ENCODE results near the gene GJC2.

DNA sequence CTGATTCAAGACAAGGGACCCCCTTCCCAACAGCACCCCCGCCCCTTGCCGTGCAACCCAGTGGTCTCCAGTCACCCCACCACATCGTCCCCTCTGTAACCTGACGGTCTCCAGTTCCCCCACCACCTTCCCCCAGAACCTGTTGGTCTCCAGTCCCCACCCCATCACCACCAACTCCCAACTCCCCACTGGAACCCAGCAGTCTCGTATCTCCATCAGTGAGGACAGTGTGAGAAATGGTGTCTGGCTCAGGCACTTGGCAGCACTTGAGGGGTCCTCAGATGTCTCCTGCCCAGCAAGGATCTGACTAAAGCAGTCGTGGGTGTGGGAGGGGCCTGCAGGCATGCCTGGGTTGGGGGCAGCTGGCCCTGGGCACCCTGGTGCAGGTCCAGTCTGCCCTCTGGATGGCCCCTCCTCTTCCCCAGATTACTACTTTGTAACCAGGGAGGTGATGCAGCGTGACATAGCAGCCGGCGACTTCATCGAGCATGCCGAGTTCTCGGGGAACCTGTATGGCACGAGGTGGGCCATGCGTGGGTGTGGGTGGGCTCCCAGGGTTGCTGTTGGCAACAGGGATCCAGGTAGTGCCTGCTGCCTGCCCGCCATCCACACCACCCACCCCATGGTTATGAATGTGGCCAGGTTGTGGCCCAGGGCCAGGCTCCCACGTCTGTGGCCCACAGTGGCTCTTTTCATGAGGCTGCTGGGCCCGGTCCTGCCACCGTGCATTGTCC is 3.1 kb upstream of the GJC2 start:
- TF ChIP-seq SMC3 (IDR thresholded peaks at IDR 0.05; ENCODE audit: low read depth, low read length), result no peak
- TF ChIP-seq, protein P1, sequence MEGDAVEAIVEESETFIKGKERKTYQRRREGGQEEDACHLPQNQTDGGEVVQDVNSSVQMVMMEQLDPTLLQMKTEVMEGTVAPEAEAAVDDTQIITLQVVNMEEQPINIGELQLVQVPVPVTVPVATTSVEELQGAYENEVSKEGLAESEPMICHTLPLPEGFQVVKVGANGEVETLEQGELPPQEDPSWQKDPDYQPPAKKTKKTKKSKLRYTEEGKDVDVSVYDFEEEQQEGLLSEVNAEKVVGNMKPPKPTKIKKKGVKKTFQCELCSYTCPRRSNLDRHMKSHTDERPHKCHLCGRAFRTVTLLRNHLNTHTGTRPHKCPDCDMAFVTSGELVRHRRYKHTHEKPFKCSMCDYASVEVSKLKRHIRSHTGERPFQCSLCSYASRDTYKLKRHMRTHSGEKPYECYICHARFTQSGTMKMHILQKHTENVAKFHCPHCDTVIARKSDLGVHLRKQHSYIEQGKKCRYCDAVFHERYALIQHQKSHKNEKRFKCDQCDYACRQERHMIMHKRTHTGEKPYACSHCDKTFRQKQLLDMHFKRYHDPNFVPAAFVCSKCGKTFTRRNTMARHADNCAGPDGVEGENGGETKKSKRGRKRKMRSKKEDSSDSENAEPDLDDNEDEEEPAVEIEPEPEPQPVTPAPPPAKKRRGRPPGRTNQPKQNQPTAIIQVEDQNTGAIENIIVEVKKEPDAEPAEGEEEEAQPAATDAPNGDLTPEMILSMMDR (IDR thresholded peaks at IDR 0.05), result no peak
- TF ChIP-seq, protein P2, sequence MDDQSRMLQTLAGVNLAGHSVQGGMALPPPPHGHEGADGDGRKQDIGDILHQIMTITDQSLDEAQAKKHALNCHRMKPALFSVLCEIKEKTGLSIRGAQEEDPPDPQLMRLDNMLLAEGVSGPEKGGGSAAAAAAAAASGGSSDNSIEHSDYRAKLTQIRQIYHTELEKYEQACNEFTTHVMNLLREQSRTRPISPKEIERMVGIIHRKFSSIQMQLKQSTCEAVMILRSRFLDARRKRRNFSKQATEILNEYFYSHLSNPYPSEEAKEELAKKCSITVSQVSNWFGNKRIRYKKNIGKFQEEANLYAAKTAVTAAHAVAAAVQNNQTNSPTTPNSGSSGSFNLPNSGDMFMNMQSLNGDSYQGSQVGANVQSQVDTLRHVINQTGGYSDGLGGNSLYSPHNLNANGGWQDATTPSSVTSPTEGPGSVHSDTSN (IDR thresholded peaks at IDR 0.05), result no peak
- TF ChIP-seq, protein P3, sequence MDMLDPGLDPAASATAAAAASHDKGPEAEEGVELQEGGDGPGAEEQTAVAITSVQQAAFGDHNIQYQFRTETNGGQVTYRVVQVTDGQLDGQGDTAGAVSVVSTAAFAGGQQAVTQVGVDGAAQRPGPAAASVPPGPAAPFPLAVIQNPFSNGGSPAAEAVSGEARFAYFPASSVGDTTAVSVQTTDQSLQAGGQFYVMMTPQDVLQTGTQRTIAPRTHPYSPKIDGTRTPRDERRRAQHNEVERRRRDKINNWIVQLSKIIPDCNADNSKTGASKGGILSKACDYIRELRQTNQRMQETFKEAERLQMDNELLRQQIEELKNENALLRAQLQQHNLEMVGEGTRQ (IDR thresholded peaks at IDR 0.05; ENCODE audit: borderline replicate concordance, low read depth, low read length), result no peak
- TF ChIP-seq EZH2phosphoT487 (IDR thresholded peaks at IDR 0.05; ENCODE audit: borderline replicate concordance, low read depth), result no peak
- no peak for TF ChIP-seq FOXJ3 (CRISPR knock-in tag; IDR thresholded peaks at IDR 0.05)
- no peak for TF ChIP-seq GATA2 (CRISPR knock-in tag; IDR thresholded peaks at IDR 0.05)
- TF ChIP-seq, protein P4, sequence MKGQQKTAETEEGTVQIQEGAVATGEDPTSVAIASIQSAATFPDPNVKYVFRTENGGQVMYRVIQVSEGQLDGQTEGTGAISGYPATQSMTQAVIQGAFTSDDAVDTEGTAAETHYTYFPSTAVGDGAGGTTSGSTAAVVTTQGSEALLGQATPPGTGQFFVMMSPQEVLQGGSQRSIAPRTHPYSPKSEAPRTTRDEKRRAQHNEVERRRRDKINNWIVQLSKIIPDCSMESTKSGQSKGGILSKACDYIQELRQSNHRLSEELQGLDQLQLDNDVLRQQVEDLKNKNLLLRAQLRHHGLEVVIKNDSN (IDR thresholded peaks at IDR 0.05; ENCODE audit: borderline replicate concordance, low read depth), result no peak
- TF ChIP-seq EP300 (IDR thresholded peaks at IDR 0.05; ENCODE audit: borderline replicate concordance in 1 of 2, low read depth in 1 of 2, low read length in 1 of 2), result no peak
- TF ChIP-seq, protein P5, sequence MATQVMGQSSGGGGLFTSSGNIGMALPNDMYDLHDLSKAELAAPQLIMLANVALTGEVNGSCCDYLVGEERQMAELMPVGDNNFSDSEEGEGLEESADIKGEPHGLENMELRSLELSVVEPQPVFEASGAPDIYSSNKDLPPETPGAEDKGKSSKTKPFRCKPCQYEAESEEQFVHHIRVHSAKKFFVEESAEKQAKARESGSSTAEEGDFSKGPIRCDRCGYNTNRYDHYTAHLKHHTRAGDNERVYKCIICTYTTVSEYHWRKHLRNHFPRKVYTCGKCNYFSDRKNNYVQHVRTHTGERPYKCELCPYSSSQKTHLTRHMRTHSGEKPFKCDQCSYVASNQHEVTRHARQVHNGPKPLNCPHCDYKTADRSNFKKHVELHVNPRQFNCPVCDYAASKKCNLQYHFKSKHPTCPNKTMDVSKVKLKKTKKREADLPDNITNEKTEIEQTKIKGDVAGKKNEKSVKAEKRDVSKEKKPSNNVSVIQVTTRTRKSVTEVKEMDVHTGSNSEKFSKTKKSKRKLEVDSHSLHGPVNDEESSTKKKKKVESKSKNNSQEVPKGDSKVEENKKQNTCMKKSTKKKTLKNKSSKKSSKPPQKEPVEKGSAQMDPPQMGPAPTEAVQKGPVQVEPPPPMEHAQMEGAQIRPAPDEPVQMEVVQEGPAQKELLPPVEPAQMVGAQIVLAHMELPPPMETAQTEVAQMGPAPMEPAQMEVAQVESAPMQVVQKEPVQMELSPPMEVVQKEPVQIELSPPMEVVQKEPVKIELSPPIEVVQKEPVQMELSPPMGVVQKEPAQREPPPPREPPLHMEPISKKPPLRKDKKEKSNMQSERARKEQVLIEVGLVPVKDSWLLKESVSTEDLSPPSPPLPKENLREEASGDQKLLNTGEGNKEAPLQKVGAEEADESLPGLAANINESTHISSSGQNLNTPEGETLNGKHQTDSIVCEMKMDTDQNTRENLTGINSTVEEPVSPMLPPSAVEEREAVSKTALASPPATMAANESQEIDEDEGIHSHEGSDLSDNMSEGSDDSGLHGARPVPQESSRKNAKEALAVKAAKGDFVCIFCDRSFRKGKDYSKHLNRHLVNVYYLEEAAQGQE (IDR thresholded peaks at IDR 0.05; ENCODE audit: low read depth, low read length), result no peak
